ENCODE measurements around the gene PSG4.

- TF ChIP-seq CTCF (conservative IDR thresholded peaks at IDR 0.05; ENCODE audit: low read length) (no peak), EZH2phosphoT487 (IDR thresholded peaks at IDR 0.05; ENCODE audit: borderline replicate concordance, low read depth, low read length) (no peak)
These were observed 57.2 kb downstream of the PSG4 start for GRCh38 chr19:43148233-43148632.

All from OCI-LY7 (cell line).